DND-41 (cell line): ENCODE data around the gene ZNF337.
"Not testable (repeated sequence)": the region's sequence is repeated elsewhere in the genome, so short reads cannot be mapped to it uniquely, and the experiment has no call there.

Experiments
- ATAC-seq: fragments of 200-7000 bp; cut with Tn5 transposase; 3 replicates; pipeline ENCODE4 v1.9.1; 2021; ENCODE audit warnings: low read depth; ENCODE audit not compliant: insufficient read depth
- DNase-seq: peaks from one replicate; pipeline ENCODE4 v3.0.0-alpha.2; 2020
- H2AFZ ChIP-seq: 2 replicates; pipeline ENCODE4 v1.6.0; 2012; ENCODE audit warnings: low read depth, low read length
- H3K27ac ChIP-seq: 2 replicates; pipeline ENCODE4 v1.5.1; 2012; ENCODE audit warnings: low read length, inconsistent platforms
- H3K27me3 ChIP-seq: fragments of 200-600 bp; sonication (generic); 2 replicates; pipeline ENCODE4 v1.6.0; 2012; ENCODE audit warnings: low read length, mild to moderate bottlenecking, inconsistent platforms; ENCODE audit not compliant: insufficient read depth, poor library complexity
- H3K36me3 ChIP-seq: 2 replicates; pipeline ENCODE4 v1.5.1; 2012; ENCODE audit warnings: low read length, inconsistent platforms; ENCODE audit not compliant: insufficient read depth
- H3K4me1 ChIP-seq: 2 replicates; pipeline ENCODE4 v1.5.1; 2012; ENCODE audit warnings: mild to moderate bottlenecking, low read length; ENCODE audit not compliant: insufficient read depth
- H3K4me2 ChIP-seq: 2 replicates; pipeline ENCODE4 v1.6.0; 2012; ENCODE audit warnings: mild to moderate bottlenecking, moderate library complexity, low read length, inconsistent platforms; ENCODE audit not compliant: insufficient read depth
- H3K4me3 ChIP-seq, 2 experiments: fragments of 200-600 bp in 1 of 2; shearing (Covaris generic) in 1 of 2; 2 replicates each; pipeline ENCODE4 v1.5.1; 2012 to 2016; ENCODE audit warnings: inconsistent platforms in 2 of 2, low read length in 2 of 2, mild to moderate bottlenecking in 2 of 2, low read depth in 1 of 2, moderate library complexity in 1 of 2
- H3K79me2 ChIP-seq: 2 replicates; pipeline ENCODE4 v1.6.0; 2012; ENCODE audit warnings: low read length, inconsistent platforms; ENCODE audit not compliant: insufficient read depth
- H3K9ac ChIP-seq: 2 replicates; pipeline ENCODE4 v1.6.0; 2012; ENCODE audit warnings: low read depth, mild to moderate bottlenecking, inconsistent platforms, low read length, moderate library complexity
- H3K9me3 ChIP-seq: 2 replicates; pipeline ENCODE4 v1.5.1; 2012; ENCODE audit warnings: low read length, moderate library complexity, mild to moderate bottlenecking, inconsistent platforms; ENCODE audit not compliant: insufficient read depth, severe bottlenecking
- H4K20me1 ChIP-seq: 2 replicates; pipeline ENCODE4 v1.6.0; 2012; ENCODE audit warnings: low read length; ENCODE audit not compliant: insufficient read depth
- CTCF ChIP-seq: IDR thresholded peaks from 2 replicates; pipeline ENCODE4 v1.5.1; 2012; ENCODE audit warnings: borderline replicate concordance, low read length, moderate library complexity, mild to moderate bottlenecking; ENCODE audit not compliant: poor library complexity, severe bottlenecking; ENCODE audit errors: extremely low read depth
- EZH2 ChIP-seq: IDR thresholded peaks from 3 replicates; pipeline ENCODE4 v1.6.1; 2012; ENCODE audit warnings: borderline replicate concordance, low read depth, mild to moderate bottlenecking, moderate library complexity, low read length, inconsistent platforms; ENCODE audit not compliant: severe bottlenecking

ZNF337 gene

GRCh38 chr20:25718896-25719809, 22.5 kb upstream of the ZNF337 start:
- DNase-seq = peak; percentile 91
- Histone ChIP-seq H3K79me2 (peaks cover 23% of the 10 kb centered on the region), H3K27ac (peak overlapping the region; percentile 78), H2AFZ (peak overlapping the region; percentile 68), H3K9ac (peak overlapping the region; percentile 41), H3K4me3 (peak overlapping the region in 1 of 2 experiments; percentile 50; a peak in 2 of 4 replicates), H3K4me1 (peaks cover 17% of the 10 kb centered on the region), H3K4me2 (peak overlapping the region; percentile 59)
- not testable (repeated sequence) for H3K9me3 ChIP-seq, H3K27me3 ChIP-seq, H3K36me3 ChIP-seq, H4K20me1 ChIP-seq
- peak; percentile 6 for TF ChIP-seq CTCF
- peak; percentile 31; the same call in 1 of the 3 replicates for ATAC-seq

- H3K9me3 ChIP-seq = peaks cover 4% of the 10 kb centered on the region
- H3K4me2 ChIP-seq = no peak overlapping the region
- DNase-seq (no peak), ATAC-seq (no peak)
- TF ChIP-seq EZH2 (no peak), CTCF (no peak)
- no peak overlapping the region for H3K4me3 ChIP-seq
- peaks cover 4% of the 10 kb centered on the region; the same call in 1 of the 2 replicates for H3K4me1 ChIP-seq
- no peak overlapping the region for H3K9ac ChIP-seq
- H3K79me2 ChIP-seq = peaks cover 42% of the 10 kb centered on the region
- no peaks in the 10 kb centered on the region for H3K27me3 ChIP-seq
- no peaks in the 10 kb centered on the region; the same call in 1 of the 2 replicates for H3K36me3 ChIP-seq
- H3K27ac ChIP-seq = no peak overlapping the region
- no peak overlapping the region for H2AFZ ChIP-seq
- no peaks in the 10 kb centered on the region; the same call in 1 of the 2 replicates for H4K20me1 ChIP-seq
Observed at GRCh38 chr20:25707695-25708094, 11.0 kb upstream of the ZNF337 start.

- no peak for DNase-seq
- no peaks in the 10 kb centered on the region; the same call in 1 of the 2 replicates for H3K36me3 ChIP-seq
- no peak overlapping the region for H3K4me3 ChIP-seq
- no peak overlapping the region for H3K9ac ChIP-seq
- peaks cover 4% of the 10 kb centered on the region; the same call in 1 of the 2 replicates for H3K4me1 ChIP-seq
- no peaks in the 10 kb centered on the region; the same call in 1 of the 2 replicates for H4K20me1 ChIP-seq
- TF ChIP-seq CTCF (no peak), EZH2 (no peak)
- no peak overlapping the region for H2AFZ ChIP-seq
- H3K4me2 ChIP-seq = no peak overlapping the region
- H3K9me3 ChIP-seq = no peaks in the 10 kb centered on the region
- H3K27ac ChIP-seq = no peak overlapping the region
- no peak for ATAC-seq
- H3K79me2 ChIP-seq = peaks cover 47% of the 10 kb centered on the region
- H3K27me3 ChIP-seq = no peaks in the 10 kb centered on the region
Observed at GRCh38 chr20:25706793-25707192, 10.1 kb upstream of the ZNF337 start.
